HCT116 (cell line): Measurements from ENCODE around the gene MRPL37. TPM values are rescaled to one million over a fixed set of nuclear protein-coding genes. Genes with fewer than 3 reads are reported as not detected.

Experiments
- ATAC-seq: fragments of 200-7000 bp; cut with Tn5 transposase; 2 replicates; pipeline ENCODE4 v1.9.1; 2020; ENCODE audit warnings: mild to moderate bottlenecking, moderate library complexity
- BruUV-seq: library from RNA; stranded (reverse); fragments of 400-500 nt; replicated peaks from 2 replicates; lab custom pipeline; 2021; lab: Mats Ljungman, UMichigan
- CTCF ChIA-PET: fragments of 300-600 bp; sonication (Branson Sonifier 250); formaldehyde crosslinking; loops from one replicate; lab custom pipeline; 2021; ENCODE audit warnings: antibody characterized with exemption; lab: Charles Lee
- POLR2A ChIA-PET: fragments of 300-600, 350-600 bp; sonication (Branson Sonifier 250); formaldehyde crosslinking; loops from one replicate; lab custom pipeline; 2021; ENCODE audit warnings: antibody characterized with exemption; lab: Charles Lee
- RAD21 ChIA-PET, 2 experiments: fragments of 300-600 bp; sonication (Branson Sonifier 250); formaldehyde crosslinking; loops; one replicate each; lab custom pipeline; 2023; ENCODE audit warnings: low total read pairs in 2 of 2; ENCODE audit not compliant: uncharacterized antibody in 2 of 2, unreplicated experiment in 2 of 2, low non-redundant PET in 1 of 2; lab: Charles Lee
- DNase-seq: peaks from one replicate; pipeline ENCODE4 v3.0.0-alpha.2; 2010; ENCODE audit warnings: low read depth, low spot score
- H2AFZ ChIP-seq: fragments of 200-600 bp; shearing (Covaris generic), sonication (generic); 2 replicates; pipeline ENCODE4 v1.6.1; 2017; ENCODE audit warnings: low read depth, mixed run types, mixed read lengths, antibody characterized with exemption, low read length; ENCODE audit not compliant: poor library complexity, severe bottlenecking
- H3K27ac ChIP-seq: 2 replicates; pipeline ENCODE4 v1.5.1; 2012; ENCODE audit warnings: low read depth, low read length
- H3K27me3 ChIP-seq: fragments of 200-600 bp; sonication (generic); 2 replicates; pipeline ENCODE4 v1.6.1; 2016; ENCODE audit warnings: mixed run types, low read length, mixed read lengths; ENCODE audit not compliant: insufficient read depth
- H3K36me3 ChIP-seq, 2 experiments: fragments of 200-500 bp in 1 of 2; fragments of 200-600 bp in 1 of 2; sonication (Bioruptor generic) in 1 of 2; sonication (generic) in 1 of 2; 2 replicates each; pipeline versions ENCODE4 v1.5.1 to v1.6.1; 2014 to 2016; ENCODE audit warnings: low read length in 2 of 2, inconsistent platforms in 1 of 2, mixed read lengths in 1 of 2, mixed run types in 1 of 2; ENCODE audit not compliant: insufficient read depth in 2 of 2, control insufficient read depth in 1 of 2
- H3K4me1 ChIP-seq, 2 experiments: fragments of 200-600 bp in 1 of 2; sonication (generic) in 1 of 2; 2 replicates each; pipeline versions ENCODE4 v1.5.1 to v1.6.1; 2012 to 2017; ENCODE audit warnings: low read length in 2 of 2, inconsistent platforms in 1 of 2, mild to moderate bottlenecking in 1 of 2, mixed read lengths in 1 of 2, mixed run types in 1 of 2, moderate library complexity in 1 of 2; ENCODE audit not compliant: insufficient read depth in 2 of 2, control insufficient read depth in 1 of 2
- H3K4me2 ChIP-seq: fragments of 200-600 bp; sonication (generic); 2 replicates; pipeline ENCODE4 v1.6.1; 2017; ENCODE audit warnings: mixed run types, low read length, mixed read lengths
- H3K4me3 ChIP-seq, 2 experiments: fragments of 200-600 bp in 1 of 2; sonication (generic) in 1 of 2; replicated peaks in 1 of 2; 2 replicates each; pipeline ENCODE4 v1.5.1; 2011 to 2016; ENCODE audit warnings: low read length in 2 of 2, control low read depth in 1 of 2, low read depth in 1 of 2, mild to moderate bottlenecking in 1 of 2, mixed read lengths in 1 of 2, mixed run types in 1 of 2
- H3K79me2 ChIP-seq: fragments of 200-600 bp; sonication (generic); 2 replicates; pipeline ENCODE4 v1.6.1; 2017; ENCODE audit warnings: mild to moderate bottlenecking, mixed run types, low read length, moderate library complexity, mixed read lengths; ENCODE audit not compliant: insufficient read depth
- H3K9ac ChIP-seq: fragments of 200-600 bp; sonication (generic); 2 replicates; pipeline ENCODE4 v1.6.1; 2016; ENCODE audit warnings: low read length, mixed read lengths
- H3K9me2 ChIP-seq: fragments of 200-600 bp; sonication (generic), shearing (Covaris generic); 2 replicates; pipeline ENCODE4 v1.6.1; 2017; ENCODE audit warnings: mixed run types, mild to moderate bottlenecking, moderate library complexity; ENCODE audit not compliant: insufficient read depth
- H3K9me3 ChIP-seq, 2 experiments: fragments of 200-500 bp in 1 of 2; fragments of 200-600 bp in 1 of 2; sonication (Bioruptor generic) in 1 of 2; sonication (generic) in 1 of 2; 2 replicates each; pipeline ENCODE4 v1.6.1; 2014 to 2017; ENCODE audit warnings: low read length in 2 of 2, mixed read lengths in 2 of 2, inconsistent platforms in 1 of 2, low read depth in 1 of 2, mild to moderate bottlenecking in 1 of 2, mixed run types in 1 of 2, moderate library complexity in 1 of 2; ENCODE audit not compliant: control insufficient read depth in 1 of 2, insufficient read depth in 1 of 2
- H4K20me1 ChIP-seq: fragments of 200-600 bp; sonication (generic), shearing (Covaris generic); 2 replicates; pipeline ENCODE4 v1.6.1; 2017; ENCODE audit warnings: mixed run types, mild to moderate bottlenecking, moderate library complexity; ENCODE audit not compliant: insufficient read depth
- ATF3 ChIP-seq: IDR thresholded peaks from 2 replicates; pipeline ENCODE4 v1.6.1; 2012
- CEBPB ChIP-seq: IDR thresholded peaks from 2 replicates; pipeline ENCODE4 v1.6.1; 2012; ENCODE audit warnings: low read depth
- CTCF ChIP-seq, 3 experiments: fragments of 200-600 bp in 1 of 3; sonication (generic) in 1 of 3; IDR thresholded peaks in 2 of 3; conservative IDR thresholded peaks in 1 of 3; 2 replicates each; pipeline ENCODE4 v1.5.1; 2012 to 2017; ENCODE audit warnings: low read depth in 2 of 3, low read length in 2 of 3, antibody characterized with exemption in 1 of 3, borderline replicate concordance in 1 of 3, control low read depth in 1 of 3, mild to moderate bottlenecking in 1 of 3, mixed read lengths in 1 of 3, mixed run types in 1 of 3, moderate library complexity in 1 of 3; ENCODE audit not compliant: insufficient read depth in 1 of 3
- EGR1 ChIP-seq: IDR thresholded peaks from 2 replicates; pipeline ENCODE4 v1.6.1; 2012; ENCODE audit warnings: low read depth
- ELF1 ChIP-seq: IDR thresholded peaks from 2 replicates; pipeline ENCODE4 v1.6.1; 2012; ENCODE audit warnings: low read depth, borderline replicate concordance
- EZH2 ChIP-seq: fragments of 200-600 bp; sonication (generic); IDR thresholded peaks from 2 replicates; pipeline ENCODE4 v1.6.1; 2017; ENCODE audit warnings: antibody characterized with exemption, mixed run types
- FOSL1 ChIP-seq: IDR thresholded peaks from 2 replicates; pipeline ENCODE4 v1.6.1; 2012; ENCODE audit warnings: low read depth
- POLR2A ChIP-seq: IDR thresholded peaks from 2 replicates; pipeline ENCODE4 v1.7.0; 2011; ENCODE audit warnings: borderline replicate concordance; ENCODE audit not compliant: insufficient read depth, insufficient read length; ENCODE audit errors: extremely low read depth
- POLR2AphosphoS5 ChIP-seq: IDR thresholded peaks from 2 replicates; pipeline ENCODE4 v1.6.1; 2011; ENCODE audit warnings: mild to moderate bottlenecking, low read depth, low read length, moderate library complexity
- SIN3A ChIP-seq: IDR thresholded peaks from 2 replicates; pipeline ENCODE4 v1.6.1; 2012; ENCODE audit warnings: low read depth
- SP1 ChIP-seq: IDR thresholded peaks from 2 replicates; pipeline ENCODE4 v1.6.1; 2012; ENCODE audit warnings: low read depth
- SRF ChIP-seq: IDR thresholded peaks from 2 replicates; pipeline ENCODE4 v1.6.1; 2012; ENCODE audit warnings: low read depth
- TCF7L2 ChIP-seq: IDR thresholded peaks from 2 replicates; pipeline ENCODE4 v1.7.0; 2011; ENCODE audit warnings: borderline replicate concordance, inconsistent platforms; ENCODE audit not compliant: insufficient read depth, insufficient read length; ENCODE audit errors: extremely low read depth
- YY1 ChIP-seq: IDR thresholded peaks from 2 replicates; pipeline ENCODE4 v1.6.1; 2011; ENCODE audit warnings: low read length, low read depth, moderate library complexity, mild to moderate bottlenecking; ENCODE audit not compliant: insufficient replicate concordance; ENCODE audit errors: extremely low read depth
- ZFX ChIP-seq: fragments of 450-650 bp; IDR thresholded peaks from 2 replicates; pipeline ENCODE4 v1.6.1; 2017
- ZNF274 ChIP-seq: fragments of 200-500 bp; sonication (Bioruptor generic); IDR thresholded peaks from 2 replicates; pipeline ENCODE4 v1.6.1; 2014; ENCODE audit warnings: mild to moderate bottlenecking, low read depth, low read length, inconsistent platforms
- intact Hi-C: fragments of 100-400 bp; cut with micrococcal nuclease; formaldehyde crosslinking; loops from 2 replicates; pipeline ENCODE4 v1.10.0; 2022
- total RNA-seq: library from RNA; stranded (reverse); gene quantifications from one replicate; pipeline ENCODE4 v1.2.1, GENCODE V29; 2021; ENCODE audit not compliant: unreplicated experiment
- TF ChIP-seq, protein P1 (sequence below): IDR thresholded peaks from 2 replicates; pipeline ENCODE4 v1.6.1; 2012; ENCODE audit warnings: low read depth
- TF ChIP-seq, protein P2 (sequence below): IDR thresholded peaks from 2 replicates; pipeline ENCODE4 v1.6.1; 2012
- TF ChIP-seq, protein P3 (sequence below): IDR thresholded peaks from 2 replicates; pipeline ENCODE4 v1.6.1; 2011; ENCODE audit warnings: mild to moderate bottlenecking, low read length, moderate library complexity; ENCODE audit not compliant: insufficient replicate concordance; ENCODE audit errors: extremely low read depth

The MRPL37 gene
- total RNA-seq, 1 experiment from 2014 or later, result 132 TPM

GRCh38 chr1:54215523-54215922 is 15.6 kb downstream of the MRPL37 start:
- ChIA-PET CTCF (no interaction called here), POLR2A (no interaction called here), RAD21 (no interaction called here)
- Histone ChIP-seq H3K4me1 (no peaks in the 10 kb centered on the region), H3K79me2 (peaks cover 4% of the 10 kb centered on the region; the same call in 1 of the 2 replicates), H3K9me2 (no peaks in the 10 kb centered on the region), H2AFZ (no peak overlapping the region), H4K20me1 (no peaks in the 10 kb centered on the region), H3K4me3 (no peak overlapping the region), H3K9ac (no peak overlapping the region), H3K27me3 (no peaks in the 10 kb centered on the region), H3K4me2 (no peak overlapping the region), H3K36me3 (peaks cover 66 to 79% of the 10 kb centered on the region in 2 experiments), H3K27ac (no peak overlapping the region), H3K9me3 (no peaks in the 10 kb centered on the region)
- intact Hi-C loops, result no loop called here
- BruUV-seq, result no TSS peak
- DNase-seq (no peak), ATAC-seq (no peak)
- TF ChIP-seq POLR2AphosphoS5, result no peak
- TF ChIP-seq FOSL1, result no peak
- TF ChIP-seq, protein P1, sequence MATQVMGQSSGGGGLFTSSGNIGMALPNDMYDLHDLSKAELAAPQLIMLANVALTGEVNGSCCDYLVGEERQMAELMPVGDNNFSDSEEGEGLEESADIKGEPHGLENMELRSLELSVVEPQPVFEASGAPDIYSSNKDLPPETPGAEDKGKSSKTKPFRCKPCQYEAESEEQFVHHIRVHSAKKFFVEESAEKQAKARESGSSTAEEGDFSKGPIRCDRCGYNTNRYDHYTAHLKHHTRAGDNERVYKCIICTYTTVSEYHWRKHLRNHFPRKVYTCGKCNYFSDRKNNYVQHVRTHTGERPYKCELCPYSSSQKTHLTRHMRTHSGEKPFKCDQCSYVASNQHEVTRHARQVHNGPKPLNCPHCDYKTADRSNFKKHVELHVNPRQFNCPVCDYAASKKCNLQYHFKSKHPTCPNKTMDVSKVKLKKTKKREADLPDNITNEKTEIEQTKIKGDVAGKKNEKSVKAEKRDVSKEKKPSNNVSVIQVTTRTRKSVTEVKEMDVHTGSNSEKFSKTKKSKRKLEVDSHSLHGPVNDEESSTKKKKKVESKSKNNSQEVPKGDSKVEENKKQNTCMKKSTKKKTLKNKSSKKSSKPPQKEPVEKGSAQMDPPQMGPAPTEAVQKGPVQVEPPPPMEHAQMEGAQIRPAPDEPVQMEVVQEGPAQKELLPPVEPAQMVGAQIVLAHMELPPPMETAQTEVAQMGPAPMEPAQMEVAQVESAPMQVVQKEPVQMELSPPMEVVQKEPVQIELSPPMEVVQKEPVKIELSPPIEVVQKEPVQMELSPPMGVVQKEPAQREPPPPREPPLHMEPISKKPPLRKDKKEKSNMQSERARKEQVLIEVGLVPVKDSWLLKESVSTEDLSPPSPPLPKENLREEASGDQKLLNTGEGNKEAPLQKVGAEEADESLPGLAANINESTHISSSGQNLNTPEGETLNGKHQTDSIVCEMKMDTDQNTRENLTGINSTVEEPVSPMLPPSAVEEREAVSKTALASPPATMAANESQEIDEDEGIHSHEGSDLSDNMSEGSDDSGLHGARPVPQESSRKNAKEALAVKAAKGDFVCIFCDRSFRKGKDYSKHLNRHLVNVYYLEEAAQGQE, result no peak
- TF ChIP-seq ZFX, result no peak
- no peak for TF ChIP-seq SIN3A
- TF ChIP-seq EGR1, result no peak
- TF ChIP-seq, protein P2, sequence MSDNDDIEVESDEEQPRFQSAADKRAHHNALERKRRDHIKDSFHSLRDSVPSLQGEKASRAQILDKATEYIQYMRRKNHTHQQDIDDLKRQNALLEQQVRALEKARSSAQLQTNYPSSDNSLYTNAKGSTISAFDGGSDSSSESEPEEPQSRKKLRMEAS, result no peak
- no peak for TF ChIP-seq CEBPB
- TF ChIP-seq SRF, result no peak
- no peak for TF ChIP-seq TCF7L2
- no peak for TF ChIP-seq POLR2A
- TF ChIP-seq CTCF (IDR thresholded peaks at IDR 0.05 in 2 of 3, conservative IDR thresholded peaks at IDR 0.05 in 1 of 3; ENCODE audit: borderline replicate concordance in 1 of 3, insufficient read depth in 1 of 3, low read depth in 2 of 3, low read length in 2 of 3), result no peak
- TF ChIP-seq, protein P3, sequence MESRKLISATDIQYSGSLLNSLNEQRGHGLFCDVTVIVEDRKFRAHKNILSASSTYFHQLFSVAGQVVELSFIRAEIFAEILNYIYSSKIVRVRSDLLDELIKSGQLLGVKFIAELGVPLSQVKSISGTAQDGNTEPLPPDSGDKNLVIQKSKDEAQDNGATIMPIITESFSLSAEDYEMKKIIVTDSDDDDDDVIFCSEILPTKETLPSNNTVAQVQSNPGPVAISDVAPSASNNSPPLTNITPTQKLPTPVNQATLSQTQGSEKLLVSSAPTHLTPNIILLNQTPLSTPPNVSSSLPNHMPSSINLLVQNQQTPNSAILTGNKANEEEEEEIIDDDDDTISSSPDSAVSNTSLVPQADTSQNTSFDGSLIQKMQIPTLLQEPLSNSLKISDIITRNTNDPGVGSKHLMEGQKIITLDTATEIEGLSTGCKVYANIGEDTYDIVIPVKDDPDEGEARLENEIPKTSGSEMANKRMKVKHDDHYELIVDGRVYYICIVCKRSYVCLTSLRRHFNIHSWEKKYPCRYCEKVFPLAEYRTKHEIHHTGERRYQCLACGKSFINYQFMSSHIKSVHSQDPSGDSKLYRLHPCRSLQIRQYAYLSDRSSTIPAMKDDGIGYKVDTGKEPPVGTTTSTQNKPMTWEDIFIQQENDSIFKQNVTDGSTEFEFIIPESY, result no peak
- TF ChIP-seq SP1, result no peak
- TF ChIP-seq ZNF274, result no peak
- no peak for TF ChIP-seq ELF1
- TF ChIP-seq ATF3, result no peak
- no peak for TF ChIP-seq YY1
- no peak for TF ChIP-seq EZH2
